ENCODE results near the gene IGF1R.

The IGF1R gene

GRCh38 chr15:98930576-98930975 is 282.2 kb downstream of the IGF1R start:
- Histone ChIP-seq H3K27ac (ENCODE audit: low read length) (no peak overlapping the region), H4K20me1 (ENCODE audit: insufficient read depth, low read length) (no peaks in the 10 kb centered on the region), H3K36me3 (replicated peaks; ENCODE audit: low read depth, low read length) (no peaks in the 10 kb centered on the region), H3K9me3 (ENCODE audit: insufficient read depth, low read length) (no peaks in the 10 kb centered on the region), H3K79me2 (ENCODE audit: low read length) (no peaks in the 10 kb centered on the region), H3K4me1 (ENCODE audit: low read length) (no peaks in the 10 kb centered on the region), H2AFZ (ENCODE audit: low read depth, low read length) (no peak overlapping the region), H3K9ac (ENCODE audit: low read length) (no peak overlapping the region), H3K27me3 (ENCODE audit: low read depth, low read length) (no peaks in the 10 kb centered on the region), H3K4me3 (ENCODE audit: low read length) (no peak overlapping the region), H3K4me2 (ENCODE audit: low read length) (no peak overlapping the region)
- TF ChIP-seq, protein P1, sequence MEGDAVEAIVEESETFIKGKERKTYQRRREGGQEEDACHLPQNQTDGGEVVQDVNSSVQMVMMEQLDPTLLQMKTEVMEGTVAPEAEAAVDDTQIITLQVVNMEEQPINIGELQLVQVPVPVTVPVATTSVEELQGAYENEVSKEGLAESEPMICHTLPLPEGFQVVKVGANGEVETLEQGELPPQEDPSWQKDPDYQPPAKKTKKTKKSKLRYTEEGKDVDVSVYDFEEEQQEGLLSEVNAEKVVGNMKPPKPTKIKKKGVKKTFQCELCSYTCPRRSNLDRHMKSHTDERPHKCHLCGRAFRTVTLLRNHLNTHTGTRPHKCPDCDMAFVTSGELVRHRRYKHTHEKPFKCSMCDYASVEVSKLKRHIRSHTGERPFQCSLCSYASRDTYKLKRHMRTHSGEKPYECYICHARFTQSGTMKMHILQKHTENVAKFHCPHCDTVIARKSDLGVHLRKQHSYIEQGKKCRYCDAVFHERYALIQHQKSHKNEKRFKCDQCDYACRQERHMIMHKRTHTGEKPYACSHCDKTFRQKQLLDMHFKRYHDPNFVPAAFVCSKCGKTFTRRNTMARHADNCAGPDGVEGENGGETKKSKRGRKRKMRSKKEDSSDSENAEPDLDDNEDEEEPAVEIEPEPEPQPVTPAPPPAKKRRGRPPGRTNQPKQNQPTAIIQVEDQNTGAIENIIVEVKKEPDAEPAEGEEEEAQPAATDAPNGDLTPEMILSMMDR (IDR thresholded peaks at IDR 0.05; ENCODE audit: low read depth, low read length) = no peak
- no peak for TF ChIP-seq EZH2phosphoT487 (IDR thresholded peaks at IDR 0.05; ENCODE audit: low read depth)

DNA sequence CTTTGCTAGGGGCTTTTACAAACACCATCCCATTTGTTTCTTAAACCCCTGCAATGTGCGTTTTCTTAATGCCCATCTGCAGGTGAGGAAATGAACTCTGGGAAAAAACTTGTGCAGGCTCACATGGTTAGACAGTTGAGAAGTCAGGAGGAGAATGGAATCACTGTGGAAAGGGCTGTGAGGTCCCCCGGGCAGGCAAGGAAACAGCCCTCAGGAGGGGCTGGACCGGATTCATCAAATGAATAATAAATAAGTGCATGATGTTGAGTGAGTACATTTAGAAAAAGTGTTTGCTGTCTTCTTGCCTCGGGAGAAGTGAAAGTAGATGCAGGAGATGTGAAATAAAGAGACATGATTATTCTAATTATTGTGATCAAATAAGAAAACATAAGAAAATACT is 282.7 kb downstream of the IGF1R start:
- TF ChIP-seq, protein P1 (IDR thresholded peaks at IDR 0.05; ENCODE audit: low read depth, low read length) = no peak
- no peak for TF ChIP-seq EZH2phosphoT487 (IDR thresholded peaks at IDR 0.05; ENCODE audit: low read depth)
- no peaks in the 10 kb centered on the region for H3K36me3 ChIP-seq (replicated peaks; ENCODE audit: low read depth, low read length)
- H3K4me2 ChIP-seq (ENCODE audit: low read length) = no peak overlapping the region
- no peak overlapping the region for H3K4me3 ChIP-seq (ENCODE audit: low read length)
- no peak overlapping the region for H3K27ac ChIP-seq (ENCODE audit: low read length)
- H2AFZ ChIP-seq (ENCODE audit: low read depth, low read length) = no peak overlapping the region
- no peaks in the 10 kb centered on the region for H3K9me3 ChIP-seq (ENCODE audit: insufficient read depth, low read length)
- no peaks in the 10 kb centered on the region for H4K20me1 ChIP-seq (ENCODE audit: insufficient read depth, low read length)
- no peak overlapping the region for H3K9ac ChIP-seq (ENCODE audit: low read length)
- H3K79me2 ChIP-seq (ENCODE audit: low read length) = no peaks in the 10 kb centered on the region
- no peaks in the 10 kb centered on the region for H3K27me3 ChIP-seq (ENCODE audit: low read depth, low read length)
- H3K4me1 ChIP-seq (ENCODE audit: low read length) = no peaks in the 10 kb centered on the region

DNA sequence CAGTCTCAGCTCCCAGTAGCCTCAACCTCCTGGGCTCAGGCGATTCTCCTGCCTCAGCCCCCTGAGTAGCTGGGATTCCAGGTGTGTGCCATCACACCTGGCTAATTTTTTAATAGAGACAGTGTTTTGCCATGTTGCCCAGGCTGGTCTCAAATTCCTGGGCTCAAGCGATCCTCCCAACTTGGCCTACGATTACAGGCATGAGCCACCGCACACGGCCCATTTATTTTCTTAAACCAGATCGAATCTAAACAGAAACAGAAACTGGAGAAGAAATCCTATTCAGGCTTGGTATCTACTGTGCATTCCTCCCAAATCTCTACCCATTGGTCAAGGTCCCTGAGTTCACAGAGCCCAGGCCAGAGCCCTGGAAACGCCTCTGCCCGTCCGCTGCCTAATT is 285.1 kb downstream of the IGF1R start:
- H3K9ac ChIP-seq (ENCODE audit: low read length) = no peak overlapping the region
- TF ChIP-seq, protein P1 (IDR thresholded peaks at IDR 0.05; ENCODE audit: low read depth, low read length) = no peak
- TF ChIP-seq EZH2phosphoT487 (IDR thresholded peaks at IDR 0.05; ENCODE audit: low read depth) = no peak
- H3K27ac ChIP-seq (ENCODE audit: low read length) = no peak overlapping the region
- H3K4me2 ChIP-seq (ENCODE audit: low read length) = no peak overlapping the region
- no peak overlapping the region for H3K4me3 ChIP-seq (ENCODE audit: low read length)
- no peak overlapping the region for H2AFZ ChIP-seq (ENCODE audit: low read depth, low read length)
- no peaks in the 10 kb centered on the region for H3K36me3 ChIP-seq (replicated peaks; ENCODE audit: low read depth, low read length)
- H3K4me1 ChIP-seq (ENCODE audit: low read length) = peaks cover 12% of the 10 kb centered on the region
- H3K27me3 ChIP-seq (ENCODE audit: low read depth, low read length) = no peaks in the 10 kb centered on the region
- H4K20me1 ChIP-seq (ENCODE audit: insufficient read depth, low read length) = no peaks in the 10 kb centered on the region
- H3K9me3 ChIP-seq (ENCODE audit: insufficient read depth, low read length) = no peaks in the 10 kb centered on the region
- H3K79me2 ChIP-seq (ENCODE audit: low read length) = no peaks in the 10 kb centered on the region

- TF ChIP-seq, protein P1 (IDR thresholded peaks at IDR 0.05; ENCODE audit: low read depth, low read length) = no peak
- TF ChIP-seq EZH2phosphoT487 (IDR thresholded peaks at IDR 0.05; ENCODE audit: low read depth) = no peak
- Histone ChIP-seq H3K27me3 (ENCODE audit: low read depth, low read length) (no peaks in the 10 kb centered on the region), H3K9ac (ENCODE audit: low read length) (no peak overlapping the region), H3K9me3 (ENCODE audit: insufficient read depth, low read length) (no peaks in the 10 kb centered on the region), H3K27ac (ENCODE audit: low read length) (no peak overlapping the region), H3K4me1 (ENCODE audit: low read length) (peaks cover 12% of the 10 kb centered on the region), H3K36me3 (replicated peaks; ENCODE audit: low read depth, low read length) (no peaks in the 10 kb centered on the region), H3K4me3 (ENCODE audit: low read length) (no peak overlapping the region), H3K79me2 (ENCODE audit: low read length) (no peaks in the 10 kb centered on the region), H2AFZ (ENCODE audit: low read depth, low read length) (no peak overlapping the region), H3K4me2 (ENCODE audit: low read length) (no peak overlapping the region), H4K20me1 (ENCODE audit: insufficient read depth, low read length) (no peaks in the 10 kb centered on the region)
Measured at GRCh38 chr15:98935736-98936135, 287.4 kb downstream of the IGF1R start.
